ENCODE results near the gene CSMD2. TPM values are rescaled to one million over a fixed set of nuclear protein-coding genes. Genes with fewer than 3 reads are reported as not detected.

The CSMD2 gene
- total RNA-seq, 2 donors from 2014 or later, result 0.62 to 2.8 TPM

DNA sequence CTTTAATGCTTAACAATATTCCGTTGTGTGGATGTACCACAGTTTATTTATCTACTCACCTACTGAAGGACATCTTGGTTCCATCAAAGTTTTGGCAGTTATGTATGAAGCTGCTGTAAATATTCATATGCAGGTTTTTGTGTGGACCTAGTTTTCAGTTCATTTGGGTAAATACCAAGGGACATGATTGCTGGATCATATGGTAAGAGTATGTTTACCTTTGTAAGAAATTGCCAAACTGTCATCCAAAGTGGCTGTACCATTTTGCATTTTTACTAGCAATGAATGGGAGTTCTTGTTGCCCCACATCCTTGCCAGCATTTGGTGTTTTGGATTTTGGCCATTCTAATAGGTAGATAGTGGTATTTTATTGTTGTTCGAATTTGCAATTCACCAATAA is 682.6 kb downstream of the CSMD2 start:
- peaks cover 20% of the 10 kb centered on the region for H3K36me3 ChIP-seq (ENCODE audit: control insufficient read depth, insufficient read depth, low read length)
- no peaks in the 10 kb centered on the region for H3K4me1 ChIP-seq (ENCODE audit: control insufficient read depth, insufficient read depth, low read length)
- H3K4me3 ChIP-seq (ENCODE audit: low read length), result no peak overlapping the region
- Mint-ChIP-seq H3K4me3 (no peak overlapping the region), H3K27me3 (ENCODE audit: insufficient read depth) (no peaks in the 10 kb centered on the region), H3K9me3 (peaks cover 9% of the 10 kb centered on the region), H3K4me1 (no peaks in the 10 kb centered on the region), H3K27ac (no peak overlapping the region), H3K36me3 (ENCODE audit: low read depth) (peaks cover 49% of the 10 kb centered on the region)
- no peaks in the 10 kb centered on the region for H3K27me3 ChIP-seq (ENCODE audit: control insufficient read depth, insufficient read depth, low read length, poor library complexity, severe bottlenecking)
- 100% methylated on average over 1 of the region's 2 CpGs; no CpG with 5 or more reads in 1 of the 2 experiments for WGBS, 2 experiments (ENCODE audit: insufficient coverage in 1 of 2, insufficient read length in 1 of 2)
- no peaks in the 10 kb centered on the region for H3K9me3 ChIP-seq (ENCODE audit: control insufficient read depth, low read length)
- DNase-seq, result no peak
- no peak overlapping the region for H3K9ac ChIP-seq (ENCODE audit: extremely low read depth, low read length, poor library complexity, severe bottlenecking)
- TF ChIP-seq, protein P1, sequence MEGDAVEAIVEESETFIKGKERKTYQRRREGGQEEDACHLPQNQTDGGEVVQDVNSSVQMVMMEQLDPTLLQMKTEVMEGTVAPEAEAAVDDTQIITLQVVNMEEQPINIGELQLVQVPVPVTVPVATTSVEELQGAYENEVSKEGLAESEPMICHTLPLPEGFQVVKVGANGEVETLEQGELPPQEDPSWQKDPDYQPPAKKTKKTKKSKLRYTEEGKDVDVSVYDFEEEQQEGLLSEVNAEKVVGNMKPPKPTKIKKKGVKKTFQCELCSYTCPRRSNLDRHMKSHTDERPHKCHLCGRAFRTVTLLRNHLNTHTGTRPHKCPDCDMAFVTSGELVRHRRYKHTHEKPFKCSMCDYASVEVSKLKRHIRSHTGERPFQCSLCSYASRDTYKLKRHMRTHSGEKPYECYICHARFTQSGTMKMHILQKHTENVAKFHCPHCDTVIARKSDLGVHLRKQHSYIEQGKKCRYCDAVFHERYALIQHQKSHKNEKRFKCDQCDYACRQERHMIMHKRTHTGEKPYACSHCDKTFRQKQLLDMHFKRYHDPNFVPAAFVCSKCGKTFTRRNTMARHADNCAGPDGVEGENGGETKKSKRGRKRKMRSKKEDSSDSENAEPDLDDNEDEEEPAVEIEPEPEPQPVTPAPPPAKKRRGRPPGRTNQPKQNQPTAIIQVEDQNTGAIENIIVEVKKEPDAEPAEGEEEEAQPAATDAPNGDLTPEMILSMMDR (conservative IDR thresholded peaks at IDR 0.05), result no peak
- no peak overlapping the region for H3K27ac ChIP-seq (ENCODE audit: low read depth, low read length)

DNA sequence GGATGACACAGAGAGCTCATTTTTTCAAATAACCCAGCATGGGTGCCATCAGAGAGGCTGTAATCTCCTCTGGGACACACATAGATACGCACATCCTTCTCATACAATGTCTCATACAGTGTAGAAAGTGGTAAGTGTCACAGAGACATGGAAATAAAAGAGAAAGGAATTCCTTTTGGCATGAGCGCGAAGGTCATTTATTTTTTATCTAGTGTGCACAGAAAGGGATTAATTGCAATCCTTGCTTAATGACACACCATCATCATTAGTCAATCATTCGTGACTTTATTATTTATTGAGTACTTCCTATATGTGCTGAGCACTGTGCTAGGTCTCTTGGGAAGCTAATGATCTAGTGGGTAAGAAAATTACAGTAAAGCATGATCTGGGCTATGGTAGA is 687.6 kb downstream of the CSMD2 start:
- H3K27ac ChIP-seq (ENCODE audit: low read depth, low read length), result no peak overlapping the region
- Mint-ChIP-seq H3K4me3 (no peak overlapping the region), H3K9me3 (no peaks in the 10 kb centered on the region), H3K27ac (no peak overlapping the region), H3K36me3 (ENCODE audit: low read depth) (peaks cover 16% of the 10 kb centered on the region), H3K4me1 (peaks cover 6% of the 10 kb centered on the region), H3K27me3 (ENCODE audit: insufficient read depth) (no peaks in the 10 kb centered on the region)
- TF ChIP-seq, protein P1 (conservative IDR thresholded peaks at IDR 0.05), result no peak
- H3K9me3 ChIP-seq (ENCODE audit: control insufficient read depth, low read length), result no peaks in the 10 kb centered on the region
- no peak overlapping the region for H3K4me3 ChIP-seq (ENCODE audit: low read length)
- WGBS, 2 experiments (ENCODE audit: insufficient coverage in 1 of 2, insufficient read length in 1 of 2), result 97% methylated on average over 3 of the region's 4 CpGs; no CpG with 5 or more reads in 1 of the 2 experiments
- H3K27me3 ChIP-seq (ENCODE audit: control insufficient read depth, insufficient read depth, low read length, poor library complexity, severe bottlenecking), result no peaks in the 10 kb centered on the region
- H3K9ac ChIP-seq (ENCODE audit: extremely low read depth, low read length, poor library complexity, severe bottlenecking), result no peak overlapping the region
- H3K36me3 ChIP-seq (ENCODE audit: control insufficient read depth, insufficient read depth, low read length), result peaks cover 15% of the 10 kb centered on the region
- H3K4me1 ChIP-seq (ENCODE audit: control insufficient read depth, insufficient read depth, low read length), result no peaks in the 10 kb centered on the region
- DNase-seq, result no peak

DNA sequence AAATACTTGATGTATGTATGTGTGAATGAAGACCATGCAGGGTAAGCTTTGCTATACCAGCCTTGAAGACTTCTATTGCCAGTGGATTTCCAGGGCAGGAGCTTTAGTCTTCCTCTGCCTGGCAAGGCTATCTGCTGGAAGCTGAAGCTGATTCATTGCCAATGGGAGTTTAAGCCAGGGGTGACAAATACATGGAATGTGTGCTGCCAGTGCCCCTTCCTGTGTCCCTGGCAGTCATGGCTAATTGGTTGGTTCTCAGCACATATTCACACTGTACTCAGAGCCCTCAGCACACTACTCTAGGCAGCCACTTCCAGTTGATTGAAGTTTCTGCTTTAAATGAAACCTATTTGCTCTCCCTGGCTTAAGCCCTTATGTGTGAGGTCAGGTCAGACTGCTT is 691.1 kb downstream of the CSMD2 start:
- peak overlapping the region; percentile 72 for H3K4me3 Mint-ChIP-seq
- H3K9me3 Mint-ChIP-seq, result no peaks in the 10 kb centered on the region
- Histone ChIP-seq H3K36me3 (ENCODE audit: control insufficient read depth, insufficient read depth, low read length) (no peaks in the 10 kb centered on the region), H3K27me3 (ENCODE audit: control insufficient read depth, insufficient read depth, low read length, poor library complexity, severe bottlenecking) (no peaks in the 10 kb centered on the region), H3K4me3 (ENCODE audit: low read length) (no peak overlapping the region), H3K9me3 (ENCODE audit: control insufficient read depth, low read length) (no peaks in the 10 kb centered on the region), H3K9ac (ENCODE audit: extremely low read depth, low read length, poor library complexity, severe bottlenecking) (no peak overlapping the region), H3K4me1 (ENCODE audit: control insufficient read depth, insufficient read depth, low read length) (no peaks in the 10 kb centered on the region), H3K27ac (ENCODE audit: low read depth, low read length) (no peak overlapping the region)
- H3K4me1 Mint-ChIP-seq, result peaks cover 7% of the 10 kb centered on the region
- H3K27ac Mint-ChIP-seq, result no peak overlapping the region
- DNase-seq, result no peak
- H3K27me3 Mint-ChIP-seq (ENCODE audit: insufficient read depth), result no peaks in the 10 kb centered on the region
- TF ChIP-seq, protein P1 (conservative IDR thresholded peaks at IDR 0.05), result no peak
- no peaks in the 10 kb centered on the region for H3K36me3 Mint-ChIP-seq (ENCODE audit: low read depth)
